Glutamatergic neuron (in vitro differentiated cells): ENCODE data around the gene FCHSD1. TPM values are rescaled to one million over a fixed set of nuclear protein-coding genes. Genes with fewer than 3 reads are reported as not detected.

Experiments used
- DNase-seq: peaks from one replicate; pipeline ENCODE4 v3.0.0; 2022
- H3K27ac Mint-ChIP-seq: one replicate; pipeline ENCODE4 v1.8.0; 2020; ENCODE audit warnings: mild to moderate bottlenecking, mixed read lengths, inconsistent platforms; ENCODE audit not compliant: unreplicated experiment
- H3K27me3 Mint-ChIP-seq: one replicate; pipeline ENCODE4 v1.8.0; 2020; ENCODE audit warnings: mild to moderate bottlenecking, moderate library complexity, mixed read lengths, inconsistent platforms; ENCODE audit not compliant: unreplicated experiment
- H3K36me3 Mint-ChIP-seq: one replicate; pipeline ENCODE4 v1.8.0; 2020; ENCODE audit warnings: mild to moderate bottlenecking, mixed read lengths, inconsistent platforms; ENCODE audit not compliant: unreplicated experiment
- H3K4me1 Mint-ChIP-seq: one replicate; pipeline ENCODE4 v1.8.0; 2020; ENCODE audit warnings: mild to moderate bottlenecking, low read depth, mixed read lengths, inconsistent platforms; ENCODE audit not compliant: unreplicated experiment
- H3K4me3 Mint-ChIP-seq: one replicate; pipeline ENCODE4 v1.8.0; 2020; ENCODE audit warnings: mild to moderate bottlenecking, mixed read lengths, inconsistent platforms; ENCODE audit not compliant: unreplicated experiment
- H3K9me3 Mint-ChIP-seq: one replicate; pipeline ENCODE4 v1.8.0; 2020; ENCODE audit warnings: mild to moderate bottlenecking, moderate library complexity, mixed read lengths, inconsistent platforms; ENCODE audit not compliant: unreplicated experiment
- total RNA-seq: library from RNA; stranded (reverse); fragmentation: NEBNext Ultra II Directional; extraction: Animal tissue kit (Norgen Biotek cat#: 25700); gene quantifications from one replicate; pipeline ENCODE4 v1.2.1, GENCODE V29; 2021; ENCODE audit not compliant: unreplicated experiment
- TF ChIP-seq, protein P1 (sequence below): fragments of 200-600 bp; sonication (generic); IDR thresholded peaks from one replicate; pipeline ENCODE4 v1.5.0; 2021; ENCODE audit not compliant: partially characterized antibody, unreplicated experiment

Gene FCHSD1
- total RNA-seq, 1 donor from 2014 or later: 25.8 TPM

DNA sequence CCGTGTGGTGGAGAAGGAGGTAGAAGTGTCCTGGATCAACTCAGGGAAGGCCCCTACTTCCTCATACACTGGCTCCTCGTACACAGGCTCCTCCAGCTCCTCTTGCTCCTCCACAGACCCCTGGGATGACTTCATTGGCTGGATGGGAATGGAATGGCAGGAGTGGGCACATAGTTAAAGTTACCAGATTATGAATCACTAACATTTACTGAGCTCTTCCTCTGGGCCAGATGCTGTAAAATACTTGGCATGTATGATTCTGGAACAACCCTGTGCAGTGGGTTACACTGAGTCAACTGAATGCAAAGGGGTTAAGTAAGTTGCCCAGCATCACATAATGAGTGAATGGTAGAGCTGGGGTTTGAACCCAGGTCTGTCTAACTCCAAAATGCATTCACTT lies 3.1 kb upstream of the FCHSD1 start:
- H3K4me1 Mint-ChIP-seq: no peaks in the 10 kb centered on the region
- H3K27me3 Mint-ChIP-seq: peaks cover 7% of the 10 kb centered on the region
- no peak overlapping the region for H3K27ac Mint-ChIP-seq

DNA sequence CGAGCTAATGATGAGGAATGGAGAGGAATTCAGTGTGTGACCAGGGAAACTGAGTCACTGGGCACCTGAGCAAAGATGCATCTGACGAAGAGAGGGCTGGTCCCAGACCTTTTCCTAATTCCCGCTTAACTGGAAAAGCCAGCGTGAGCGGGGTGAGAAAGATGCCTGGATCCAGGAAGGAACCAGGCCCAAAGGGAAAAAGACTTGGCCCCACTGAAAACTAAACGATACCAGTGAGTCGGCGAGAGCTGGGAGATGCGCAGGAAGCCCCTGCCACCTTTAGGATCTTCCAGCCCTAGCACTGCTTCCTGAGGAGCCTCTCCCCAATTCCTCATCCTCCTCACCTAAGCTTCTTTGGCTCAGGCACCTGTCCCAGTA lies 499 bp upstream of the FCHSD1 start:
- H3K4me3 Mint-ChIP-seq: peak overlapping the region; percentile 73
- TF ChIP-seq, protein P1, sequence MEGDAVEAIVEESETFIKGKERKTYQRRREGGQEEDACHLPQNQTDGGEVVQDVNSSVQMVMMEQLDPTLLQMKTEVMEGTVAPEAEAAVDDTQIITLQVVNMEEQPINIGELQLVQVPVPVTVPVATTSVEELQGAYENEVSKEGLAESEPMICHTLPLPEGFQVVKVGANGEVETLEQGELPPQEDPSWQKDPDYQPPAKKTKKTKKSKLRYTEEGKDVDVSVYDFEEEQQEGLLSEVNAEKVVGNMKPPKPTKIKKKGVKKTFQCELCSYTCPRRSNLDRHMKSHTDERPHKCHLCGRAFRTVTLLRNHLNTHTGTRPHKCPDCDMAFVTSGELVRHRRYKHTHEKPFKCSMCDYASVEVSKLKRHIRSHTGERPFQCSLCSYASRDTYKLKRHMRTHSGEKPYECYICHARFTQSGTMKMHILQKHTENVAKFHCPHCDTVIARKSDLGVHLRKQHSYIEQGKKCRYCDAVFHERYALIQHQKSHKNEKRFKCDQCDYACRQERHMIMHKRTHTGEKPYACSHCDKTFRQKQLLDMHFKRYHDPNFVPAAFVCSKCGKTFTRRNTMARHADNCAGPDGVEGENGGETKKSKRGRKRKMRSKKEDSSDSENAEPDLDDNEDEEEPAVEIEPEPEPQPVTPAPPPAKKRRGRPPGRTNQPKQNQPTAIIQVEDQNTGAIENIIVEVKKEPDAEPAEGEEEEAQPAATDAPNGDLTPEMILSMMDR: no peak
- H3K4me1 Mint-ChIP-seq: no peaks in the 10 kb centered on the region
- H3K9me3 Mint-ChIP-seq: peaks cover 10% of the 10 kb centered on the region
- H3K27ac Mint-ChIP-seq: no peak overlapping the region
- H3K27me3 Mint-ChIP-seq: peaks cover 7% of the 10 kb centered on the region
- no peaks in the 10 kb centered on the region for H3K36me3 Mint-ChIP-seq
- DNase-seq: no peak

More for the DNA sequence above, 3.1 kb upstream of the FCHSD1 start:
- peaks cover 10% of the 10 kb centered on the region for H3K9me3 Mint-ChIP-seq
- TF ChIP-seq, protein P1: no peak
- no peak overlapping the region for H3K4me3 Mint-ChIP-seq
- no peak for DNase-seq
- H3K36me3 Mint-ChIP-seq: peaks cover 3% of the 10 kb centered on the region

GRCh38 chr5:141649972-141650371 lies 1.2 kb downstream of the FCHSD1 start:
- Mint-ChIP-seq H3K36me3 (no peaks in the 10 kb centered on the region), H3K27ac (no peak overlapping the region), H3K9me3 (peaks cover 7% of the 10 kb centered on the region), H3K4me1 (no peaks in the 10 kb centered on the region), H3K27me3 (peaks cover 4% of the 10 kb centered on the region), H3K4me3 (peak overlapping the region; percentile 59)
- TF ChIP-seq, protein P1: no peak
- no peak for DNase-seq

- Mint-ChIP-seq H3K9me3 (peaks cover 7% of the 10 kb centered on the region), H3K4me3 (no peak overlapping the region), H3K4me1 (no peaks in the 10 kb centered on the region), H3K27ac (no peak overlapping the region), H3K36me3 (no peaks in the 10 kb centered on the region), H3K27me3 (peaks cover 6% of the 10 kb centered on the region)
- DNase-seq: no peak
- TF ChIP-seq, protein P1: no peak
These were observed 2.0 kb downstream of the FCHSD1 start for GRCh38 chr5:141649056-141649688.

- TF ChIP-seq, protein P1: no peak
- H3K27ac Mint-ChIP-seq: no peak overlapping the region
These were observed 3.4 kb downstream of the FCHSD1 start for GRCh38 chr5:141647851-141648250.

More at GRCh38 chr5:141647851-141648250, 3.4 kb downstream of the FCHSD1 start:
- no peak for DNase-seq
- Mint-ChIP-seq H3K27me3 (peaks cover 6% of the 10 kb centered on the region), H3K9me3 (peaks cover 7% of the 10 kb centered on the region), H3K4me3 (no peak overlapping the region), H3K4me1 (no peaks in the 10 kb centered on the region), H3K36me3 (no peaks in the 10 kb centered on the region)
